Neural progenitor cell (in vitro differentiated cells): ENCODE measurements around the gene CLNK.
A peak's percentile ranks its signal among the peaks of the same experiment; 100 is the strongest.

Experiments used
- CTCF ChIP-seq: fragments of 200-600 bp; sonication (generic); IDR thresholded peaks from 2 replicates; pipeline ENCODE4 v1.5.1; 2017; ENCODE audit warnings: antibody characterized with exemption, mild to moderate bottlenecking
- EZH2 ChIP-seq: fragments of 200-600 bp; sonication (generic); IDR thresholded peaks from 2 replicates; pipeline ENCODE4 v1.6.1; 2017; ENCODE audit warnings: antibody characterized with exemption, mild to moderate bottlenecking, moderate library complexity

GRCh38 chr4:10593130-10593529, 91.4 kb downstream of the CLNK start:
- TF ChIP-seq CTCF (peak; percentile 30), EZH2 (no peak)
